ENCODE results near the gene POLR3A.
A peak's percentile ranks its signal among the peaks of the same experiment; 100 is the strongest.

Gene POLR3A

DNA sequence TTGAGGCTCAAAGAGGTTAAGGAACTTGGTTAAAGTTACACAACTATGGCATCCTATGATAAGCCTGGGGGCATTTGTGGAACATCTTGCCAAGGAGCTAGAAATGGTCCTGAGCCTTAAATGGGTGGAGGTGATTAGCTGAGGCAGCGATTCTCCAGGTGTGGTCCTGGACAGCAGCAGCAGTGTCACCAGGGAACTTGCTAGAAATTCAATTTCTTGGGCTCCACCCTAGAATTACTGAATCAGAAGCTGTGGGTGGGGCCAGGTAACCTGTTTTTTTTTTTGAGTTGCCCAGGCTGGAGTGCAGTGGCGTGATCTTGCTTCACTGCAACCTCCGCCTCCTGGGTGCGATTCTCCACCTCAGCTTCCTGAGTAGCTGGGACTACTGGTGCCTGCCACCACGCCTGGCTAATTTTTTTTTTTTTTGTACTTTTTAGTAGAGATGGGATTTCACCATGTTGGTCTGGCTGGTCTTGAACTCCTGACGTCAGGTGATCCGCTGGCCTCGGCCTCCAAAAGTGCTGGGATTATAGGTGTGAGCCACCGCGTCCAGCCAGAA is 17.5 kb upstream of the POLR3A start:
- no peak for DNase-seq (ENCODE audit: low spot score)

DNA sequence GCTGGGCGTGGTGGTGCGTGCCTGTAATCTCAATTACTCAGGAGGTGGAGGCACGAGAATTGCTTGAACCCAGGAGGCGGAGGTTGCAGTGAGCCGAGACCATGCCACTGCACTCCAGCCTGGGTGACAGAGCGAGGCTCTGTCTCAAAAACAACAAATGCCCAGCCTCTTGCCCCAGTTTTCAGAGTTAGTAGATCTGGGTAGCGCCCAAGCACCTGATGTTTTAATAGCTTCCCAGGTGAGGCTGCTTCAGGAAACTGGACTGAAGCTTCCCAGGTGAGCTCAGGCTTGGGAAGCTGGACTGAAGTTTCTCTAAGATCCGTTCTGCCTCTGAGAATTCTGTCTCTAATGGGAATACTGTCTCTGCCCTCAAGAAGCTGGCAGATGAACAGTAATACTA is 16.5 kb upstream of the POLR3A start:
- DNase-seq (ENCODE audit: low spot score), result no peak

DNA sequence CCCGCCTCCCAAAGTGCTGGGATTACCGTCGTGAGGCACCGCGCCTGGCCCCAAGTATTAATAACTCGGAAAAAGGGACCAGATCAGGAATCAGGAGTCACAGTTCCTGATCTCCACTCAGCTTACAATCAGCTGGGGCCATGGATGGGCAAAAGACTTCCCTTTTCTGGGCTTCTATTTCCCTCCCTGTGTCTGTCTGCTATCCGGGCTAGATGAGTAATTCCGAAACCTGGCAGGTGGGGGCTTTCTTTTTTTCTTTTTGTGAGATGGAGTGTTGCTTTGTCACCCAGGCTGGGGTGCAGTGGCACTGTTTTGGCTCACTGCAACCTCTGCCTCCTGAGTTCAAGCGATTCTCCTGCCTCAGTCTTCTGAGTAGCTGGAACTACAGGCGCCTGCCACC is 15.9 kb upstream of the POLR3A start:
- no peak for DNase-seq (ENCODE audit: low spot score)

DNA sequence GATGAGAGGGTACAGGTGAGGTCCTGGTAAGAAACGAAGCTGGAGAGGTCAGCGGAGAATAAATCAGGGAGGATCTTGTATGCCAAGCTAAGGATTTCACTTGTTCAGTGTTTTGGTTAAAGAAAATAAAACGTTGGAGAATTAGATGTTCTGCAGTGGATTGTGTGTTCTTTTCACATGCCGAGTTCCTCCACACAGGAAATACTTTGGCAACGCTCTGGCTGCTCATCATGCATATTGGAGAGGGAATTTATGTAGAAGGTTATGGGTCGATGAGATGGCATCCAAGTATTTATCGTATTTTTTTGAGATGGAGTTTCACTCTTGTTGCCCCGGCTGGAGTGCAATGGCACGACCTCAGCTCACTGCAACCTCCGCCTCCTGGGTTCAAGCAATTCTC is 15.4 kb upstream of the POLR3A start:
- no peak for DNase-seq (ENCODE audit: low spot score)

DNA sequence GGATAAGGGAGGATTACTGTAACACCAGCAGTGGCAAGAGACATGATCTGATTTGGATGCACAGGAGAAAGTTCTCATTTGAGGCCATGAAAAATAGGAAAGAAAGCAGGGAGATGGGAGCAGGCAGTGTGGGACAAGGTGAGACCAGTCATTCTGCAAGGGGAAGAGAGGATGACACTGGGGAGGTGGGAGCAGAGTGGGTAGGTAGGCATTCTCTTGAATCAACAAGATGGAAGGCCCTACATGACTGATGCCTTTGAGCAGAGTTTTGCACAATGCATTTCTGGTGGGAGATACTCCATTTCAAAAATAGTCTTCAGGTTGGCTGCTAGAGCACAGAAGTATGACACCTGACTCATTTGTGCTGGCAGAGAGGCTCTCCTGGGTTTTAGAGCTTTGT is 14.9 kb upstream of the POLR3A start:
- DNase-seq (ENCODE audit: low spot score), result no peak

DNA sequence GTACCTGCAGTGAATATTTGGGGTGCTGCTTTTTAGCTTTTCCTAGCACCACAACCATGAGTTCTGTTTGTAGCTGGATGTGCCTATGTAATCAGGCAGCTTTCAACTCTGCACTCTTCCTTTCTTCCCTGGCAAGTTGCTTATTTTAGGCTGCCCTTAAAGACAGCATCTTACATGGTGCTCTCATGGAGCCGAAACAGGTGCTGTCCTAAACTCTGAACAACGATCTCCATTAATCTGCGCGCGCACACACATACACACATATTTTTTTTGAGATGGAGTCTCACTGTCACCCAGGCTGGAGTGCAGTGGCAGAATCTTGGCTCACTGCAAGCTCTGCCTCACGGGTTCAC is 13.4 kb upstream of the POLR3A start:
- no peak for DNase-seq (ENCODE audit: low spot score)

DNA sequence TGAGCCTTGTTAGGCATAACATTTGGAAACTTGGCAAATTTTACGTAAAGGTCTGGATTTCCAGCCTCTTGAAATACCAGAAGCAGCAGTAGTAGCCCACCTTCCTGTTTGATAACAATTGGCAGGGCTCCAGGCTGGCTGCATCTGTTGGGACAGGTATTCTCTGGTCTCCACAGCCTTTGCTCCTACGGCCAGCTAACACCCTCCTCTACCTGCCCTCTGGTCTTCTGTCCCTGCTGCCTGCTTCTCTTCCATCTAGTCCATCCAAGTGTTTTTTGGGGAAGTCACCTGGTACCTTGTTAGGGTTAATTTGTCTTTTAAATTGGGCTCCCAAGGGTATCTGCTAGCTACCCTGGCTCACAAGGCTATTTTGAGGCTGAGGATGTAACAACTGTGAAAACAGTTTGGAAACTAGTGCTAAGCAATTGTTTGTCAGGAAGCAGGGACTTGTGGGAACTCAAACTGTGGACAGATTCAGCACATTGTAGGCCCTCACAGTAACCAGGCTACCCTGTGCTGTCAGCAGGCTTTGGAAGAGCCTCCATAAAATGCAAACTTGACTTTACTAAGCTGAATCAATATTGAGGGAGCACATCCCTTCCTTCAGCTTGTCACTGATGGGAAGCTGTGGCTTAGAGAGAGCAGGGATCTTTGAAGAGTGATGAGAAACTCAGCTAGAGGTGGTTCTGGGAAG is 12.9 kb upstream of the POLR3A start:
- DNase-seq (ENCODE audit: low spot score), result no peak

DNA sequence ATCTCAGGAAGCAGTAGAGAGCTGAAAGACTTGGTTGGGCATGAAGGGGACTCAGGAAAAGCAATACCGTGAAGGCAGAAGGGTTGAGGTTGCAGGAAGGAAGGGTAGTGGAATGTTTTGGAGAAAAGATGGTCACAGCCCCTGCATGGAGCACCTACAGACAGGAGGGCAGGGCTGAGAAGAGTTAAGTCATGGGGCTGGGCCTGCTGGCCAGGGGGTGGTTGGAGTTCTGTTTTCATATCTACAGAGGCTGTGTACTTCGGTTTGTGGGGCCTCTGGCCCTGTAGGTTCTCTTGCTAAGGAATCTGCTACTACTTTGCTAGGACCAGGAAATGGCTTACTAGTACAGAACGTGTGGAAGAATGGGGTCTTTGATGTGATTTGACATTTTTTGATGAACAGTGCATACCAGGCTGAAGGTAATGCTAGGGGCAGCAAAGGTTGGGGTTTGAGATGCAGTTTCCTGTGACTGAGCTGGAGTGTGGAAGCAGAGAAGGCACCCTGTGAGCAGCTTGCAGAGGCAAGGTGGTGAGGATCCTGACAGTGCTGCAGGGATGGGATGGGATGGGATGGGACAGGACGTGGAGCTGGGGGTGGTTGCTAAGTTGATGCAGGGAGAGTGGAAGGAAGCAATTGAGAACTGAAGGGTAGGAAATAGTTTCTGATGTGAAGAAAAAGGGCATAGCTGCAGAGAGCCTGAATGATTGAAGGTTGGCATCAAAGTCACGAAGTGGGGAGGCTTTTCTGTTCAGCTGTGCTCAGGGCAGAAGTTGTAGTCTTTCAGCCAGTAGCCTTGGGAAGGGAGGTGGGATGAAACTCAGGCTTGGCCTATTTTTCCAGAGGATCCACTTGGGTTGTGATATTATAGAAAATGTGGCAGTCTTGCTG is 12.1 kb upstream of the POLR3A start:
- DNase-seq (ENCODE audit: low spot score), result no peak

DNA sequence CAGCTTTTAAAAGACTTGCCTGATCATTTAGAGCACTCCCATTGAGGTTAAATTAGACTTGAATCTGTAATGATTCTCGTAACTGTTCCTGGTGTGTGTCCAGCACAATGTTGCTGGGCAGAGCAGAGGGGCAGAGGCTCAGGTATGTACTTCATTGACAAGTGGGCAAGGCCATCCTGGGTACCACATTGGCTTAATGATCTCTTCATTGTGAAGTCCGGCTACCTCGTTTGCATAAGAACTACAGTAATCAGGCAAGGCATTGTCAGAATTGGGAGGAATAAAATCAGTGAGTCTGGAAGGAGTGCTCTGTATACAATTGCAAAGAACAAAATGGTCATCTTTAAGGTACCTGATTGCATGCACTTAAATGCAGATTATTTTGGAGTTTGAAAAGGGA is 10.4 kb upstream of the POLR3A start:
- no peak for DNase-seq (ENCODE audit: low spot score)

DNA sequence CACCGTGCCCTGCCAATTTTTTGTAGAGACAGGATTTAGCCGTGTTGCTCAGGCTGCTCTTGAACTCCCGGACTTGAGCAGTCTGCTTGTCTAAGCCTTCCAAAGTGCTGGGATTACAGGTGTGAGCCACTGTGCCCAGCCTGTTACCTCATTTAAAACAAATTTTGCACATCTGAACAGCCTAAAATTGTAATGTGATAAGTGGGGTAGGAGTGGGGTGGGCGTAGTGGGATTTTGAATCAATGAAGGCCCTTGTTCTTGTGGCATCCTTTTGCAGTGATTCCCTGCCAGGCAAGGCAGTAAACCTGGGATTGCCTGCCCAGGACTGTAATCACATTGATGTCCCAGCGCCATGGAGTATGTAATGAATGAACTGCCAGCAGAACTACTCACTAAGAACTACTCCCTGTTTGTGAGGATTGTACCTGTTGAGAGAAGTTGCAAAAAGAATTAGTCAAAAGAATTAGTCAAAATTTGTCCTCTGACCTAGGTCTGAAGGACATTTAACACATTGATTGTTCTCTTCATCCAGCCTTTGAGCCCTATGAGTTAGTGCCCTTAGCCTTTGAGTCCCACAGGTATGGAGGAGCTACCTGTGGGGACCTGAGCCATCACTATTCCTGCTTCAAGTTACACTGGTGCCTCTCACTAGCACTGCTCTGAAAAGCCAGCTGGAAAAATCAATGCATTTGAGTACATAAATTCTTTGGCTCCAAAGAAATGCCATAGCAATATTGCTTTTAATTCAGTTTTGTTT is 9.7 kb upstream of the POLR3A start:
- no peak for DNase-seq (ENCODE audit: low spot score)

DNA sequence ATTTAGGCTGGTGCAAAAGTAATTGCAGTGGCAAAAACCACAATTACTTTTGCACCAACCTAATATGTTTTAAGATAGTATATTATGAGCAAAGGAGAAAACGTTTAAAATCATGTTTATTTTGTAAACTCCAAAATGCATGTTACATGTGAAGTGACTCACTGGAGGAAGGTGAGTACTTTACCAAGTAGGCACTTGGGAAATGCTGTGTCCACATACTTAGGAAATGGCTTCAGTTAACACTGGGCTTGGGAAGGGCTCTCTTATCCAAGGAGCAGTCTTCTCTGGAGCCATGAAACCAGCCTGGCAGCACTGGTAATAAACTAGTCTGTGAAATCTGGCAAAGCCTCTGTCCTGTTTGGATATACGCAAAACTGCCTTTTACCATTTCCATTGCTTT is 8.8 kb upstream of the POLR3A start:
- DNase-seq (ENCODE audit: low spot score), result no peak

DNA sequence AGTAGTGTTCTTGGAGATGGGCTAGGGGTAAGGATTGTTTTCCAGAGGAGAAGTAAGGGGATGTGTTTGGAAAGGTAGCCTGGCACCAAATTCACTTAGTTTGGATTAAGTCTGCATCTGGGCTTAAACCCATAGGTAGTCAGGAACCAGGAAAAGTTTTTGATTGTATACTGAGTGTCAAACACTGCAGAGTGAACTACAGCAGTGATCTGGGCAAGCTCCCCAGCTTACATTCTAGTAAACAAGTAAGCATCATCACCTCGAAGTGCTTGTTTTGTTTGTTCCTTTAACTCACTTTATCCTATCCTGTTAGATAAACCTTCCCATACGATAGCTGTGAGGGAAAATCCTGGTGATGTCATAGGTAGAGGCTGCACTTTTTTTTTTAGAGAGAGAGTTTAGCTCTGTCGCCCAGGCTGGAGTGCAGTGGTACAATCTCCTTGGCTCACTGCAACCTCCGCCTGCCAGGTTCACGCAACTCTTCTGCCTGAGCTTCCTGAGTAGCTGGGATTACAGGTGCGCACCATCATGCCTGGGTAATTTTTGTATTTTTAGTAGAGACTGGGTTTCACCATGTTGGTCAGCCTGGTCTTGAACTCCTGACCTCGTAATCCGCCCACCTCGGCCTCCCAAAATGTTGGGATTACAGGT is 6.7 kb upstream of the POLR3A start:
- DNase-seq (ENCODE audit: low spot score), result no peak

DNA sequence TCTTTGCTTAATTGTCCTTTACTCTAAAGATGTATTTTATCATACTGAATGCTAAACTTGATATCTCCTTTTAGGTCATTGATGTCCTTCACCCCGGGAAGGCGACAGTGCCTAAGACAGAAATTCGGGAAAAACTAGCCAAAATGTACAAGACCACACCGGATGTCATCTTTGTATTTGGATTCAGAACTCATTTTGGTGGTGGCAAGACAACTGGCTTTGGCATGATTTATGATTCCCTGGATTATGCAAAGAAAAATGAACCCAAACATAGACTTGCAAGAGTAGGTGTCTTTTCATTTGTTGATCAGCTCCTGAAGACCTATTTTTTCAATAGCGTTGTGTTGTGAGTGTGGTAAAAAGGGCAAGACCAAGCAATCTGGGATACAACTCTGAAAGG is 6.1 kb upstream of the POLR3A start:
- DNase-seq (ENCODE audit: low spot score), result no peak

DNA sequence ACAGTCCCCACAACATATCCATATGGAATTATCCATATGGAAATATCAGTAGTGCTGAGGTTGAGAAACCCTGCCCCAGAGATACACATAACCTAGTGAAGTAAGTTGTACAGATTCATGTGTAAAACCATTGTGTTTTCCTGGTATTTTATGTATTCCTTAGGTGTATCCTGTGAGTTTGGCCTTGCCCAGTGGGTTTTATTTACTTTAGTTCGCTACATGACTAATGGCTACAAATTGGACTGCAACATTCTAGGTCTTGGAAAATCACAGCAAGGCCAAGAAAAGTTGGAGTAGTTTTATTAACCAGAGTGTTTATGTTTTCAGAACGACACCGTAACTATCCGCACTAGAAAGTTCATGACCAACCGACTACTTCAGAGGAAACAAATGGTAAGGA is 5.7 kb upstream of the POLR3A start:
- no peak for DNase-seq (ENCODE audit: low spot score)

DNA sequence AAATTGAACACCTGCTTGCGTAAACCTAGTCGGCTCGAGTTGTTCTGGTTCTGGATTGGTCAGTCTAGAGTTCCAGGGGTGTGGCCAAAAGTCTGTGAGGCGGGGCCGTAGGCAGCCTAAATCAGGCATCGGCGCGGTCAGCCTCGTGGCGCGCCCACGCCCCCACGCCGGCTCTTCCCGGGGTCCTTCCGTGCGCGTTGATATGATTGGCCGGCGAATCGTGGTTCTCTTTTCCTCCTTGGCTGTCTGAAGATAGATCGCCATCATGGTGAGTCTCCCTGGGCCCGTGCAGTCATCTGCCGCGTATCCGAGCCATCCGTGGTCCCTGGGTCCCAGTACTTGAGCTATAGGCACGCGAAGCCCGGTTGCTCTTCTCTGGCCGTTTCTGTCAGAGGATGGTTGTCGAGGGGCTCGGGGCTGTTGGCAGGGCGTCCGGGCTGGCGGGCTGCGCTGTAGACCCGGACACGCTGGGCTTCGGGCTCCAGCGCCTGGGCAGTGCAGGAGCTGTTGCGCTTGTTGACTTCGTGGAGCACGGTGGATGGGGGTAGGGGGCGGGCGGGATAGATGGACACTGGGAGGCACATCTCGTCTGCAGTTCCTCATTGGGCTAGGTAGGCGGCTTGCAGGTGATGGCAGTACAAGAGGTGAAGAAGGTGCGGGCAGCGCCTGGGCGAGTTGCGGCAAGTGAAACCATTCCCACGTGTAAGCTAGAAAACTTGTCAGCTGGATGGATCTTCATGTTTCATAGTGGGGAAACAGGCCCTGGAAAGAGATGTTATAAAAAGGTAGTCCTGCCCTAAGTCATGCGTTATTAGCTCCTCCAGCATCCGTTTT is 4.5 kb upstream of the POLR3A start, which contains the start of gene RPS24:
Gene RPS24 (plus strand): TSS at position 227 of the 834 bp plus-strand sequence. CDS start 39 bp downstream, at position 266.
- peak; percentile 96 for DNase-seq (ENCODE audit: low spot score)

DNA sequence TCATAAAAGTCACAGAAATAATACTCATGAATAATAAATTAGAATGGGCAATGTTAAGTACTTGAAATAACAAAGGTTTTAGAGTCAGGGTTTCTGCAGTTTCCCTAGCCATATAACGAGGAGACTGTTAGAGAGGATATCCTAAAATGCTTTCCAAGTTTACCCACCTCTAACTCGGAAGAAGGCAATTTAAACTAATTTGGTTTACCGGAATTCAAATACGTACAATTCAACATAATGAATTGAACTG is 4.0 kb upstream of the POLR3A start:
- DNase-seq (ENCODE audit: low spot score), result no peak

DNA sequence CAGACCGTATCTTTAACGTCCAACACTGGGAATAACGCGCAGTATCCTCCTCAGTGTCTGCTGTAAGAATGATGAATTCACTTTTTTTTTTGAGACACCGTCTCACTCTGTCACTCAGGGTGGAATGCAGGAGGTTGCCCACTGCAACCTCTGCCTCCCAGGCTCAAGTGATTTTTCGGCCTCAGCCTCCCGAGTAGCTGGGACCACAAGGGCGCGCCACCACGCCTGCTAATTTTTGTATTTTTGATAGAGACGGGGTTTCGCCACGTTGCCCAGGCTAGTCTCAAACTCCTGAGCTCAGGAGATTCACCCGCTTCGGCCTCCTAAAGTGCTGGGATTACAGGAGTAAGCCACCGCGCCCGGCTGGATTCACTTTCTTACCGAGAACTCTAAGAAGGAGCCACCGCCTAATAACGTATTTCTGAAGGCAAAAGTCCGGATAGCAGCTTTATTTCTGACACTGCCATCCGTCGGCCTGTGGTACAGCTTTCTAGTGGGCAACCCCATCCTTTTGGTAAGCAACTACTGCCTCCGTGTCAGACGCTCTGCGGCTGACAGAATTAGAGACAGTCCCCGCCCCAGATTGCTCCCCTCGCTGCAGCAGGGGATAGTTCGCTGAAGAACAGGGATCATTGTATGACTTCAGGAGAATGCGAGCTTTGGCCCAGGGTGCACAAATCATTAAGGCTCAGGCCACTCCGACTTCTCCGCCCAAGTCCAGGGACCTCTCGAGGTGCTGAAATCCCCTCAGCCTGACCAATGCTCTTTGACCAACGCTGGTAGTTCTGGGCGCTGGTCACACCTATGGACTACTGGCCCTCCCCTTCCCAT is 662 bp downstream of the POLR3A start:
- no peak for DNase-seq (ENCODE audit: low spot score)

DNA sequence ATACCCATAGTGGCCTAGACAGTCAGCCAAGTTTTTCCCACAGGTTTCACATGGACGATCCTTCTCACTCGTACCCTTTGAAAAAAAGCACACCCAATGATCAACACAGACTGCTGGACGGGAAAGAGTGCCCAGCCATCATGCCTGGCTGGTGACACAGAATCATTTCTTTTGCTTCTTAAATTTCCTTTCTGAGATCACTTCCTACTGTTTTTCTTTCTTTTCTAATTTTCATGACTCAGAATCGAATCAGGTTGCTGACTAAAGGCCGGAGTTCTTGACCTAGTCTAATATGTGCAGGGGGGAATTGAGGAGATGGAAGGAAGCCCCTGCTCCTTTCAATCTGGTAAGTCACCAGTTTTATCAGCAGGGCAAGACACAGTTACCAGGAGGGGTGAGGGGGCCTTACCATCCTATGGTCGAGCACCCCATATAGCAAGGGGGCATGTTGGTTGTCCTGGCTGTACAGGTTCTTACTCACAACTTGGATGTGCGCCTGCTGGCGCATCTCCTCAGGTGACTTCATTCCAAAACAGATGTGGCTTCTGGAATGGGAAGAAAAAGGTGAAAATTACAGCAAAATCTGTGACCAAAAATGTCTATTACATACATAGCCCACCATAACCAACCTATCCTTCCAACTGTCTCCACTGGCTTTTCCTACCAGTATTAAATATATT is 3.5 kb downstream of the POLR3A start:
- no peak for DNase-seq (ENCODE audit: low spot score)

DNA sequence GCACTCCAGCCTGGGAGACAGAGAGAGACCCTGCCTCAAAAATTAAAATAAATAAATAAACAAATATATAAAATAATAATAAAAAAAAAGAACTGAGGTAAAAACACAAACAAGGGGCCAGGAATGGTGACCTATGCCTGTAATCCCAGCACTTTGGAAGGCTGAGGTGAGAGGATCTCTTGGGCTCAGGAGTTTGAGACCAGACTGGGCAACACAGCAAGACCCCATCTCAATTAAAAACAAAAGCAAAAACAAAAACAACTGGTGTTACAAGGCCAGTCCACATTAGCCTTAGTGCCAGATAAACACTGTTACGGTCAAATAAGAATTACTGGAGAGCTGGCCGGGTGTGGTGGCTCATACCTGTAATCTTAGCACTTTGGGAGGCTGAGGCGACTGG is 5.6 kb downstream of the POLR3A start:
- DNase-seq (ENCODE audit: low spot score), result no peak

DNA sequence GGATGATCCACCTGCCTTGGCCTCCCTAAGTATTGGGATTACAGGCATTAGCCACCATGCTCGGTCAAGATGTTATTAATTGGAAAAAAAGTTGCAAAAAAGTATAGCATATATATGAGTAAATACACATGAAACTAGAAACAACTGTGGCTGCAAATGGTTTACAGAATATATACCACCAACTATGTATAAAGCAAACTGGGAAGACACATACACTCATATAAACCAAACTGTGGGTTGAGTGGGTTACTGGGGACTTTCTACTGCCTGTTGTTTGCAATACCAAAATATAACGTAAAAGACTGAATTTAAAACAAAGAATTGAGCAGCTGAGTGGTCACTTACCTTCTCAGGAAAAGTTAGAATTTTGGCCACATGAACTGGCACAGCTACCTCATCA is 8.1 kb downstream of the POLR3A start:
- no peak for DNase-seq (ENCODE audit: low spot score)

Data from ecto neural progenitor cell (in vitro differentiated cells).